NCI-H524 treated with DMSO at 0.1 percent for 48 hours (cell line): Measurements from ENCODE around the gene BCL2L11.

Experiments used
- DNase-seq: peaks from one replicate; lab custom pipeline; 2025; lab: John Stamatoyannopoulos, UW

BCL2L11 gene

DNA sequence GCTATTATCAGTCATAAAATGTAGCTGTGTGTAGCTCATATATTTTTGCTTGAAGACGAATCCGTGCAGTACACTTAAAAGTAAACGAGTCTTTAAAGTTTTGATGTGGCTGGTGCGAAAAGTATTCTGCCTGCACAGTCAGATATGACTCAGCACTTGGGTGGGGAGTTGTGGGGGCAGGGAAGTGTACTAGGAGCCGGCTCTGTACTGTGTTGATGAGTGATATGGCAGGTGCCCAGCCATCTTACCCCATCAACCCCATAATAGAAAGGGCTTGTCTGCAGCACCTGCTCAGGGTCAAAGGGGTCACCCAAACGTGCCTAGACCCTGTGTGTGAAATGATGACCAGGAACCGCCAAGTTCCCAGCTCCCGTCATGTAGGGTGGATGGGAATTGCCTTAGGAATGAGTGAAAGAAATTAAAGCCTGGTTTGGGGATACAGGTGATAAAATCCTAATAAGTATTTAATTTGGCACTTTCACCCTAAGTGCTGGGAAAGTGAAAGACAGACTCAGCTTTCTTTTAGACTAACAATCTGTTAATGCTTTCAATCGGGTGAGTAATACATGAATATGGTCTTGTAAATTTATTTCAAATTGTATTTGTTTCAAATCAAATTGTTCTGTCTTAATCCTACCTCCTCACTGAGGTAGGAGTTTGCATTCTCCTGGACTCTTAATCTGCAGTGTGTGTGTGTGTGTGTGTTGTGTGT lies 48.0 kb downstream of the BCL2L11 start:
- no peak for DNase-seq

DNA sequence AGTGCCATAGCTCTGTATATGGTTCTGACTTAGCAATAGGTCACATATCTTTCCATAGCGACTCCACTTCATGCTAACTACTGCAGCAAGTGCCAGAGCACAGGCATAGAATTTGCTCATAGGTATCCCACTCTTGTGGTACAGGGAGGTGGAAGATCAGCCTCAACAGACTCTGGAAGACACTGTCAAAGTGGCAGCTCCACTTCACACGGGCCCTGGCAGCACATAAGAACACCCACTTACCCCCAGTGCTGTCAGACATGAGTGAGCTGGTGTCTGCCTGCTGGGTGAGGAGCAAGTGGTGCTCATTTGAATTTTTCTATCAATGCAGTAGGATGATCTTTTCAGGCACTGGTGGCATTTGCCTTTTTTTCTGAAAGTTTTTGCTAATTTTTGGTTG lies 48.6 kb downstream of the BCL2L11 start:
- DNase-seq: no peak

DNA sequence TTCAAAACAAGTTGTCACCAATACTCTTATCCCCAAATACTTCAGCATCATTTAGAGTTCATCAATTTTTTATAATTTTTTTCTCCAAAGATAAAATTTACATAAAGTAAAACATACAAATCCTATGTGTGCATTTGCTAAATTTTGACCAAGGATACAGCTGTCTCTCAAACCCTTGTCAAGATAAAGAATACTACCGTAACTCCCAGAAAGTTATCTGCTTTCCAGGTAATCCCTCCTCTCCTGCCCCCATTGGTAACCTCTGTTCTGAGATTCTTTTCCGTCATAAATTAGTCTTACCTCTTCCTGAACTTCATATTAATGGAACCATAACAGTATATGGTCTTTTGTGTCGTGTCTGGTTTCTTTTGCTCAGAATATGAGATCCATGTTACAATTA lies 49.2 kb downstream of the BCL2L11 start:
- DNase-seq: no peak

DNA sequence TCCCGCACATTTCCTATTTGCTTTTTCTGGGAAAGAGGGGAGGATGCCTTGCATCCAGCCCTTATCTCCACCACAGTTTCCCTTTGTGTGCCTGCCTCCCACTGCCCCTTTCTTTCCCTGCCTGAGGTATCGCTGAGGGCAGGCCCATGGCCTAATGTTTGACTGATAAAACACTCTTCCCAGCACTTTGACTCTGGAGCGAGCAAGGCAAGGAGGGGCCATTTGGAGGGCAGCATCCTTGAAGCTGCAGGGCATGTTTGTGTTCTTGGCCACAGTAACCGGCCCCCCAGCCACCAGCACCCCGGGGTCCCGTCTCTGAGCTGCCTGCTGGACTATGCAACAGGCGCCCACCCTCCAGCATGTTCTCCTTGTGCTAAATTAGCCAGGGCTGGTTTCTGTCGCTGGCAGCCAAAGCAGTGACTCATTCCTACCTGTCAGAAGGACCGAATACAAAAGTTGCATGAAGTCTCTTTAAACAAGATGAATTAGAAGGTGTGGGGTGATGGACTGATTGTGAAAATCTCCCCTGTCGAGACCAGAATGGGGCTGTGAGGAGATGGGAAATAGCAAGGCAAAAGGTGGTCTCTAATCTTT lies 50.7 kb downstream of the BCL2L11 start:
- DNase-seq: no peak

DNA sequence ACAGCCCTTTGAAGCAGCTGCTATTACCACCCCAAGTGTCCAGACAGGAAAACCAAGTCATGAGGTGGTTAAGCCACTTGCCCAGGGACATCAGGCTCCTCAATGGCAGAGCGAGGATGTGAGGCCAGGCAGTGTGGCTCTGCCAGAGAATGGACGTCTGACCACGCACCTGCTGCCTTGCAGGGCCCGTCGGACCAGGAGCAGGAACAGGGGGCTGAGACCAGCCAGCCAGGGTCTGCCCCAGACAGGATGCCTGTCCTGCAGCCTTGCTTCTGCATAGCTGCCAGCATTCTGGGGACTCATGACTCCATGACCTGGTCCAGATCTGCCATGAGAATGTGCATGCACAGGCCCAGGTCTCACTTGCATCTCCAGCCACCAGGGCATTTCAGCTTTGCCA lies 52.0 kb downstream of the BCL2L11 start:
- no peak for DNase-seq

DNA sequence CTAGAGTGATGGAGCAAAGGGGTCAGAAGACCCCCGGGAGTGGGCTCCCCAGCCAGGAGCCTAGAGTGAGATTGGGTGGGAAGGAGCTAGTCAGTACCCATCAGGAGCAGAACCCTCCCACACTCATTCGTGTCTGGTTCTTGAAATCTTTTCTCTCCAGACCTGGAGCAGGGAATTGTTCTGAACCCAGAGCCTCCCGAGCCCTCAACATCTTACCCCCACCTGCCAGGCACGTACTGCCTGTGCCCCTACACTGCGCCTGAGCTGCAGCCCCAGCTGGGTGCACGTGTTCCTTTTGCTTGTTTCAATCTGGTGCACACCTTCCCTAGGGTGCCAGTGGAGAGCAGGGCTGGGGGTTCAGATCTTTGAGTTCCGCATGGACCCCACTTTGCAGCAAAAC lies 52.6 kb downstream of the BCL2L11 start:
- DNase-seq: no peak

DNA sequence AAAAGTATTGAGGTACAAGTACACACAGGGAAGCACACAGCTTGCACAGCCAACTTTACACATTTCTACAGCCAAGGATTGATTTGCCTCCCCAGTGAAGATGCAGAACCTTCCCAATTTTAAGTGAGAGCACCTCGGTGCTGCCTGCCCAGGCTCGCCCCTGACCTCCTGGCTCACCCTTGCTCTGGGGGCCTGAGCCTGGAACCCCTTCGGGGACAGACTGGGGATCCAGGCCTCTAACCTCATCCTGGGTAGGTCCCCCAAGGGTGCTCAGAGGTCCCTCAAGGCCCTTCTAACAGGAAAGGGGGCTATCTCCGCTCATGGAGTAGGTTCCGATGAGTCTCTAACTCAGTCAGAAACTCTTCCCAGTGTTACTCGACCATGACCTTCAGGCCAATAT lies 53.1 kb downstream of the BCL2L11 start:
- no peak for DNase-seq

DNA sequence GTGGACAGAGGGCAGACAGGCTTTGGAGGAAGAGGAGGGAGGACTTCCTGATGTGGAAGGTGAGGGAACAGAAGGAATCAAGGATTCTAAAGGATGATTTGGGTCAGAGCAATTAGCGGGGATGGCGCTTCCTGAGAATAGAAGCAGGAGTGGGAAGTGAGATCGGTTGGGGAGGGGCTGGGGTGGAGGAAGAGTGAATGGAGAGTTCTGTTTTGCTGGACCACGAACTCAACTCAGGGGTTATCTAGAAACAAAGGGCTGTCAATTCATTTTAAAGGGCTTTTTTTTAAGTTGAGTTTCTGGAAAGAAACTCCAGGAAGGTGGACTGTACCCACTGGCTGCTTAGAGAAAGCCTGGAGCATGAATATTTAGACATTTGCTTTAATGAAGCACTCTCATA lies 54.9 kb downstream of the BCL2L11 start:
- DNase-seq: no peak

DNA sequence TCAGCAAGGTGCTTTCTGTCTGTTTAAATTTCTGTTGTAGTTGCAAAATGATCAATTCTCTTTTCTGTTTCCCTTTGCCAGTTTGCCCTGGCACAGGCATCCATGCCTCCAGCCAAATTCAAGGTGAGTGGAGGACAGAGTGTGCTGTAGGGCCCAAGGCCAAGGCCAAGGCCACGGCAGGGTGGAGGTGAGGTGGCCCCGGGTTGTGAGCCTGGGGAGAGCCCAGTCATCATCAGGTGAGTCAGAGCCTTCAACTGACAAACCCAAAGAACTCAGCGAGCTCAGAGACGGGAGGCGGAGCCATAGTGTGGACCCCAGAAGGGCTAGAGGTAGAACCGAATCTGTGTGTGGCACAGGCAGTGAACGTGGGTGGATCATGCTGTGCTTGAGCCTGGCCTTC lies 55.7 kb downstream of the BCL2L11 start:
- no peak for DNase-seq

DNA sequence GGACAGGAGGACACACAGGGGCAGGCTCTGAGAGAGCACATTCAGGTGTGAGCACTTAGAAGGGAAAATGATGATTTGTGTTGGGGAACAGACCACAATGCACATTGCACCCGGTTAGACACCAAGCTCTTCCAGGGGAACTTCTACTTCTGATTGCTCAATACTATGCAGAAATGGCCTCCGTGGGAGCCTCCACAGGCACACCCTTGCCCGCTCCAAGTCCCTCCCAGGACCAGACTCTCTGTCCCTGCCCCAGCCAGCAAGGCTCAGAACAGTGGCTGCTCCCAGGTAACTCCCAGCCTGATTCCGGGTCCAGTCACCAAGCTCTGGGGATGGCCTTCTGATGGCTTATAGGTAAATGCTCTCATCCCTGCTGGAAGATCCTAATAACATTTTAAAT lies 56.2 kb downstream of the BCL2L11 start:
- DNase-seq: no peak

DNA sequence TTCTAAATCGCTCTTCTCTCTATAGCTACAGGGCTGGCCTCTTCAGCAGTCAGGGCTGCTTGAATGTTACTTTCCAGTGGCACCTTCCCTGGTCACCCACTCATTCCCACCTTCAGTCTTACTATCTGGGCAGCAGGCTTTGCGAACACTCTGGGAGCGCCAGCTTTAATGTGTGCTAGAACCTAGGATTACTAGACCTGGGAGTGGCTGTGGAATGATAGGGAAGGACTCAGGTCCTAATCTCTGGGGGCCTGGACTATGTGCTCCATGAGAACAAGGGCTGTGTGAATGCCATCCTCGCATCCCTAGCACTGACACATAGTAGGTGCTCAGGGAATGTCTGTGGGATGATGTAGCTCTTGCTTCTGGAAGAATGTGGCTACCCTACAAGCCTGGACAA lies 57.6 kb downstream of the BCL2L11 start:
- DNase-seq: no peak

DNA sequence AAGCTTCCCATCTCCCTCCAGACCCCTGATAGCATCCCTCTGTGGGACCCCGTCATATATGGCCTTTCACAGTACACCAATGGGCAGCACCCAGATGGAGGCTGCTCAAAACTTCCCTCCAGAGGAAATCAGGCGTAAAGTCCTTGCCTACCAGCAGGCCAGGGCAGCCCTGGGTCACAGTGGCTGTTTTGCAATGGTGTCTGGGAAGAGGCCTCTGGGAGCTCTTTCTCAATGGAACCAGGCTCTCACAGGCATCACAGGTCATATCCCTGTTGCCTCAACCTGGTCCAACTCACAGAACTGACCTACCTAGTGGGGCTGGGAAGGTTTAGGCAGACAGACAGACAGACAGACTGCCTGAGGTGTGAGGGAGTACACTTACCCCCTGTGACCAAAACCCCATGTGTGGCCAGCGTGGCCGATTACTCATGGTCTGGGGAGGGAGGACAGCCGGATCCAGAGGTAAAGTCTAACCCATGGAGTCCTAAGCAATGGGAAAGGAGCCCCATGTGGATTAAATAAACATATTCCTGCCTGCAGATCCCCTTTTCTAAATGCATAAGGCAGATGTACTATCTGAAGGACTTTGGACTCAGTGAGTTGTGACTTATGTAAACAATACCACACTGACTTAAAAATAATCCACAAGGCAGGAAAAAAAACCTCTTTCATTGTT lies 58.2 kb downstream of the BCL2L11 start:
- no peak for DNase-seq

DNA sequence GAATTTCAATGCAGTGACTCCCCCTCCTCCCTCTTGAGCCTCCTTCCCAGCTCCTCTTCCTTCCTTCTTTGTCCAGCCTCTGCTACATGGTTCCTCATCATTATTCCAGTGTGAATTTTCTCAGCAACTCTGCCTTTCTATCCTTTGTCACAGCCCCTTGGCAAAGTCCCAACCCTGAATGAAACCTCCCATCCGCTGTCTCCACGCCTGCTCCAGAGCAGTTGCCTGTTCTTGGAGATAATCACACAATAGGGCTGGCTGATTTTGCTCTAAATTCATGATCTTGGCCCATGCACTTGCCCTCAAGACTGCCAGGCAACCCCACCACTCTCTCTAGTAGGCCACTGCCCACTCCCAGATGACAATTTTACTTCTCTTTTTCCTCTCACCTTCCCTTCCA lies 61.4 kb downstream of the BCL2L11 start:
- no peak for DNase-seq

DNA sequence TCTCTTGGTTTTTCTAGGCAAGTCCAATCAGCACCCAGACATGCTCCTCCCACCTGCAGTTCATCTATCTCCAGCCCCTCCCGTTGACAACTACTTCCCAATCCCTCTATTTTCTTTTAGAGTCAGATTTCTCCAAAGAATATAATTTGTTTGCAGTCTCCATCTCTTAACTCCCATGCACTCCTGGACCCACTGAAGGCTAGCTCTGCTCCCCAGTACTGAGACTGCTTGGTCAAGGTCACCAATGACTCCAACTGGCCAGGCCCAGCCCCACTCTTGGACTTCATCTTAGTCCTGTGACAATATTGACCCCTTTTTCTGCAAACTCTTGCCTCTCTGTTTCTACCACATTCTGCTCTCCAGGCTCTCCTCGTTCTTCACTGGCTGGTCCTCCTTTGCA lies 62.0 kb downstream of the BCL2L11 start:
- DNase-seq: no peak

DNA sequence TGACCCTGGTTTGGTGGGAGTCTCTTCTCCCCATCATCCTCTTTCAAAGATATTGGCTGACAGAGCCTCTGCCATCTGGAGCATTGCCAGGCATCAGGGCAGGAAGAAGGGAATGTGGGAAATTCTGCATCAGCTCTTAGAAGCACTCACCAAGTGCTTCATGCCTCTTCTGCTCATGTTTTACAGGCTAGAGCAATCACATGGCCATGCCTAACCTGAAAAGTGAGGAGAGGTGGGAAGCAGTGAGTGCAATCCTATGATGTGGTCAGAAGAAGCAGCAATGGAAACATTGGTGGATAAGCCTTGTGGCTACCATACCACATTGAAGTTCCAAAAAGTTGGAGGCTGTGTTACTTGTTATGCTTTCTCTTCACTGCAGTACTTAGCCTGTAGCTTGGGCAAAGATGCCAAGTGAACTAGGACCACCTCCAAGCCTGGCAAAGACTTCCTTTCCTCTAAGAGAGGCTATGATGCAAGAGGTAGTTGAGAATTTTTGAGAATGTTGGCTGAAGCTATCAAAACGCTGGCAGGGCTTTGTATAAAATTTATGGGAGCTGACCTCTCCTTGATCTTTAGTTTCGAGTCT lies 64.1 kb downstream of the BCL2L11 start:
- no peak for DNase-seq

DNA sequence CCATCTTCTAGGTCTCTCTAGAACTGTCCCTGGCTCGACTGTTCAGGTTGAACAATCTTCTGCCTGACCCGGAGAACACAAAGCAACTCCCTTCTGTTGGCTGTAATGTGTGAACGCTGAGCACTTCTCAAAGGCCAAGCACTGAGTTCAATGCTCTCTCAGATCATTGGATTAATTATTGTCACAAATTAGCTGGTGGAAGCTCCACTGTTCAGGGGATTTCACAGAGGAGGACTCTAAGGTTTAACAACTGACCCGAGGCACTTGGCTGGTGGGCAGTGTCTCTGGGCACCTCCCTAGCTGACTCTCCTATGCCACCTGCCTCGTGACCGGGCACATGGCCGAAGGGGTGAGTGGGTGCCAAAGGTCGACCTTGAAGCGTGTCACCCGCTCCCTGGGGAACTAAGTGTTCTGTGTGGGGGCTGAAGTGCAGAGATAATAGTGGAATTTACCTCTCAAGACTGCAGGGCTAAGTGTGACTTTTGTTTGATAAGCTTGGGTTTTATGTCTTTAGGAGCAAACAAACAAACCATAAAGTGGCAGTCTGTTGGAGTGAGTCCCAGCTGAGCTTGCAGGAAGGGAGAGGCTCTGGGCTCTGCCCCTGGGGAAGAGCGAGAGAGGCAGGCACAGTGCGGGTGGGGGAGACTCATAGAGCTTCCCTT lies 64.8 kb downstream of the BCL2L11 start:
- DNase-seq: no peak

DNA sequence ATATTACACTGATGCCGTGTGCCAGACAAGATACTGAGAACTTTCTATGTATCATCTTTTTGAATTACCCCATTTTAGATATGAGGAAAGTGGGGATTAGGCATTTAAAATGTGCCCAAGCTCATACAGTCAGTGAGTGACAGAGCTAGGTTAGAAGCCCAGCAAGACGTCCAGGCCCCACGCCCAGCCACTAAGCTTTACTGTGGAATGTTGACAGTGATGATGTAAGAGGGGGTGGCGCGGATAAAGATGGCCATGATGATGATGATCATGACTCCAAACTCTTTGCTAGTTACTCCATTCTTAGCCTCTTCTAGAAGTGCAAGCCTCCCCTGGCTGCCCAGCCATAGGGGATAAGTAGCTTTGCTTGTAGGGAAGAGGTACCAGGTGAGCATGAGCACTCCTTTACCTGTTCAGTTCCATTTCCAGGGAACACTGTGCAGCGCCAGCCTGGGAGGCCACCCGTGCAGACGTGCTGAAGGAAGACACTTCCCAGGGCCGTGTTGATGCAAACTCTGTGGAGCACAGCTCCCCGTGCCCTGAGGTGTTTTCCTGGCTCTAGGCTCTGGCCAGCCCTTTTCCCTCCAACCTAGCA lies 65.5 kb downstream of the BCL2L11 start:
- DNase-seq: no peak

DNA sequence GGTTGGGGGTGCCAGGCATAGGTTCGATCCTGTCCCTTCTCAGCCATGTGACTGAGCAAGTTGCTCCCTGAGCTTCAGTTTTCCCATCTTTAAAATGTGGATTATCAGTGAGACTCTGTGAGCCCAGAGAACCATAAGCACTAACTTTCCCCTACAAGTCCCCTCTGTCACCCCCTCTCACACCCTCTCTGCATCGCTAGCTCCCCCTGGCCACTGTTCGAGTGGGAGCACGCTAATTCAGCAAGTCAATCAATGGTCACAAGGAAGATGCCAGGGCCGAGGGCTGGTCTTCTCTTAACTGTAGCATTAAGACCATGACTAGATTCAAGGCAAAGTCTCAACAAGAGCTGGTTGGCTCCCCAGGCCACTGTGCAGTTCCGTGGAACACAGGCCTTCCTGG lies 66.2 kb downstream of the BCL2L11 start:
- no peak for DNase-seq

DNA sequence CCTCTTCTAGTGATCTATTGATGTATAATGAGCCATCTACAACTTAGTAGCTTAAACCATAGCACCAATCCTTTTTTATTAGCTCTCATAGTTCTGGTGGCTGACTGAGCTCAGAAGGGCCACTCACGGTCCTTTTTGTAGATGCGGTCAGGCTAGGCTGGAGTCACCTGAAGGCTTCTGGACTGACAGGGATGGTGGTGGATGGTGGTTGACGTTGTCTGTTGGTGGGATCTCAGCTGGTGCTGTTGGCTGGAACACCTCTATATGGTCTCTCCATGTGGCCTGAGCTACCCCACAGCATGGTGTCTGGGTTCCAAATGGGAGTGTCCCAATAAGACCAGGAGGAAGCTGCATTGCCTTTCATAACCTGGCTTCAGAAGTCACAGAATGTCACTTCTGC lies 68.0 kb downstream of the BCL2L11 start:
- no peak for DNase-seq

DNA sequence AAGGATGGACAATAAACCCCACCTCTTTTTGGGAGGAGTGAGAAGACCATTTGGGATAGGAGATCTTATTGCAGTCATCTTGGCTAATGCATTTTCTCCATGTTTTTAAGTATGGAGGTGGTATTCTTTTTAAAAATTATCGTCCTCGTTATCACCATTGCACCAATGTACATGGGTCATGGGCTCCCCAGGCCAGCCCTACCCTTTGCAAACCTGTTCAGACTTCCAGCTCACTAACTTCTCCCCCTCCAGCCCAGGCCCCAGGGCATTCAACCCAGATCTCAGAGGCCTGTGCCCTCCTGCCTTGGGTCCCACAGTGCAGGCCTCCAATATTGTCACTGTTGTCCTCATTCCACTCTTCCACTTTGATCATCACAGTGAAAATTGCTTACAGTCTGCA lies 68.4 kb downstream of the BCL2L11 start:
- DNase-seq: no peak

DNA sequence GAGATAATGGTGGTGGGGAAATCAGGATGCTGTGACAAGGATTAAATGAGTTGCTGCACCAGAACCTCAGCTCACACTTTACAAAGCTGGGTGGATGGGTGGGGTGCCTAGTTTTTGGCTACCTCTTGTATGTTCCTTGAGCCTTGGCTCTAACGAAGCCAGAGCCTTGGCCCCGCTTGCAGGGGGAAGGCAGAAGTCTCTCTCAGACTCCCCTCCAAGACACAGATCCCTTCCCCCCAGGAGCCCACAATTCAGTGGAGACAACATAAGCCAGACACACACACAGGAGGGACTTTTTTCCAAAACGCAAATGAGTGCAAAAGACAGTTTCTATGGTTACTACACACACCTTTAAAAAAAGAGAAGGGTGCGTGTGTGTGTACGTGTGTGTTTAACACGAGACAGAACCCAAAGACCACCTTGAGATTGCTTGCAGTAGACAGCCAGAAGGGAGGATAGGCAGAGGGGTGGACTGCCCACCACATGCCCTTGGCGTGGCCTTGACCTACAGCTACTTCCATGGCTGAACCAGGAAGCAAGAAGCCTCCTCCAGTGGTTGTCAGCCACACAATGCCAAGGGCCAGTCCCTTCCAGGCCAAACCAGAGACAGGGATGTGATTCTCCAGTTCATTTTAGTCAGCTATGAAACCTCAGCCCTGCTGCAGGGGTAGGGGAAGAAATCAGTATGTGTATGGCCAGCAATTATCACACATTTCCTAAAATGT lies 70.3 kb downstream of the BCL2L11 start:
- DNase-seq: no peak

DNA sequence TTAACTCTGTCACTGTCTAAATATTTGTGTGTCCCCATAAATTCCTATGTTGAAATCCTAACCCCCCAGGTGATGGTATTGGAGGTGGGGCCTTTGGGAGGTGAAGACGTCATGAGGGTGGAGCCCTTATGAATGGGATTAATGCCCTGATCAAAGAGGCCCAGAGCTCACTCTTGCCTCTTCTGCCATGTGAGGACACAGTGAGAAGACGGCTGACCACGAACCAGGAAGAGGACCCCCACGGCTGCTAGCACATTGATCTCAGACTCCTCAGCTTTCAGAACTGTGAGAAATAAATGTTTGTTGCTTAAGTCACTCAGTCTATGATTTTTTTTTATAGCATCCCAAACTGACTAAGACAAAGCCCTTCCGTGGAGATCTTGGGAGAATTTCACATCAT lies 71.2 kb downstream of the BCL2L11 start:
- DNase-seq: no peak
